Measurements from ENCODE around the gene MAD2L1BP. TPM values are rescaled to one million over a fixed set of nuclear protein-coding genes. Genes with fewer than 3 reads are reported as not detected.
A peak's percentile ranks its signal among the peaks of the same experiment; 100 is the strongest.
"Not testable (repeated sequence)": the region's sequence is repeated elsewhere in the genome, so short reads cannot be mapped to it uniquely, and the experiment has no call there.

The MAD2L1BP gene
- total RNA-seq, 1 donor, result 20.6 TPM

DNA sequence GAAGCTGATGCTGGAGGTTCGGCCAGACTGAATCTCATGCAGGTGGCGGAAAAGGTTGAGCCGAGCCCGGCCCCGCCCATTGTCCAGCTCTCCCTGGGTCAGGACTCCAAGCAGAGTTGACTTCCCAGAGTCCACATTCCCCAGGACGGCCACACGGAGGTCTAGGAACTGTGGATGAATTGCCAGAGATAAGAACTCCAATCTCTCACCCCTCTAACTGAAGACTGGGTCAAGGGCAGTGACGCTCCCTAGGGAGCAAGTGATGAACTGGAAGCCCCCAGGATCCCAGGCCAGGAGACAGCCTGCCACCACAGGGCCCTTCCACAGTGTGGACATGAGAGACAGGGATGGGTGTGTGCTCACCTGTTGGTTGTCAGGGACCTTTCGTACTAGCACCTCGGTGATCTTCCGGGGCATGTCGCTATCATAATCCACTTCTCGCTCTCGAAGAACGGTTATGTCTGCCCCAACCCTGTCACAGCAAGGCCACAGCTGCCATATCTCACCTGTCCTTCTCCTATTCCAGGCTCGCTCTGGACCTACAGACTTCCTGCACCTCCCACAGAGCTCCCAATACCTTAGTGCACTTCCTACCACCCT lies 10.1 kb upstream of the MAD2L1BP start:
- no peak for DNase-seq (ENCODE audit: low read depth)

DNA sequence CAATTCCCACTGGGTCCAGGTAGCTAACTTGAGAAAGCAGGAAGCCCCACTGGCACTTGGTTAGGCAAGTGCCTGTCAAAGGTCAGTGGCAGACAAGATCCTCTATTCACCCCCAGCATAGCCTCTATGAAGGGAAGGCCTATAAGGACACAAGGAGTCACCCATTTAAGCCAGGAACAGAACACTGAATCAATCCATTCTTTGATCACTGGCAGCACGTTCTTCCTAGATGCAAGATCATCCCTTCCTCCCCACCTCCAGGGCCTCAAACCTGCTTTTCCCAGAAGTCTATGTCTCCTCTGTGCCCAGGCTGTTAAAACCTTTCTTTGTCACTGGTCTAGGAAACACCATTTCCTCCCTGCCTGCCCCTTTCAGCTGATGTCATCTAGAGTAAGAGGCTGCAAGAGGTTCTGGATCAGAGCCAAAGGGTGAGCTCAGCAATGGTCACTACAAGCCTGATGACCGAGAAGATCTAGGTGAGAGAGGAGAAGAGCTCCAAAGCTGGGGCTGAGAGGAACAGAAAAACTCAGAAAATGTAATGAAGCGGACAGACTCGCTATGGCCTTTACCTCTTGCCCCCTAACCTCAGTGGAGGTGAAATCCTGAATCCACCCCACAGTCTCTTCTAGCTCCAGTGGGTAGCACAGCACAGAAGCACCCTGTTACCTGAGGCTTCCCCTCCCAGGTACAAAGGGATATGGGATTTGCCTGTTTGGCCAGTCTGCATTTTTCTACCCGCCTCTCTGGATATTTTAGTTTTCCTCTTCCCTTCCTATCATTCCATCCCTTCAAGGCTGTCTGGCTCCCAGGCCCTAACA lies 8.4 kb upstream of the MAD2L1BP start:
- TF ChIP-seq CTCF (IDR thresholded peaks at IDR 0.05; ENCODE audit: insufficient read depth, low read length), result no peak
- peak overlapping the region; percentile 91 for H3K4me3 ChIP-seq (ENCODE audit: low read depth, low read length)
- peak; percentile 98 for DNase-seq (ENCODE audit: low read depth)

More for the DNA sequence above, 10.1 kb upstream of the MAD2L1BP start:
- TF ChIP-seq CTCF (IDR thresholded peaks at IDR 0.05; ENCODE audit: insufficient read depth, low read length), result no peak
- no peak overlapping the region for H3K4me3 ChIP-seq (ENCODE audit: low read depth, low read length)

GRCh38 chr6:43628393-43629103 lies 7.1 kb upstream of the MAD2L1BP start:
- TF ChIP-seq CTCF (IDR thresholded peaks at IDR 0.05; ENCODE audit: insufficient read depth, low read length), result no peak
- peak overlapping the region; percentile 91 for H3K4me3 ChIP-seq (ENCODE audit: low read depth, low read length)
- peak; percentile 58 for DNase-seq (ENCODE audit: low read depth)

DNA sequence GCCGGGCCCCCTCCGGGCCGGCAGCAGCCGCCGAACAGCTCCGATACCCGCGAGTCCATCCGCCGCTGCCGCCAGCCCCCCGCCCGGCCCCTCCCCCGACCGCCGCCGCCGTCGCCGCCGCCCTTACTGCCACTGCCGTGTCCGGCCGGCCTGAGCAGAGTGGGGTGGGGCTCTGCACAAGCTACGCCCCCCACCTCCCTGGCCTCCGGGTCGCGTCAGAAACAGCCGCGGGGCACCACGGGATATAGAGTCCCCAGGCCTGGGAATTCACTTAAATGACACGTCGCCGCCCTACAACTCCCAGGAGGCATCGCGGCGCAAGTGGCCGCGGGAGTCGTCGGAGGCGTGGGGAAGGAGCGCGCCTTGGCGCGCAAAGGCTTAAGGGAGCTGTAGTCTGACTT lies 6.5 kb upstream of the MAD2L1BP start, which contains the start of gene GTPBP2:
GTPBP2 (minus strand) TSS at position 161 of the 401 bp plus-strand sequence; CDS start at position 59, 102 bp downstream.
- TF ChIP-seq CTCF (IDR thresholded peaks at IDR 0.05; ENCODE audit: insufficient read depth, low read length), result no peak
- H3K4me3 ChIP-seq (ENCODE audit: low read depth, low read length), result peak within 1 kb of the TSS; percentile 91
- DNase-seq (ENCODE audit: low read depth), result peak; percentile 99

DNA sequence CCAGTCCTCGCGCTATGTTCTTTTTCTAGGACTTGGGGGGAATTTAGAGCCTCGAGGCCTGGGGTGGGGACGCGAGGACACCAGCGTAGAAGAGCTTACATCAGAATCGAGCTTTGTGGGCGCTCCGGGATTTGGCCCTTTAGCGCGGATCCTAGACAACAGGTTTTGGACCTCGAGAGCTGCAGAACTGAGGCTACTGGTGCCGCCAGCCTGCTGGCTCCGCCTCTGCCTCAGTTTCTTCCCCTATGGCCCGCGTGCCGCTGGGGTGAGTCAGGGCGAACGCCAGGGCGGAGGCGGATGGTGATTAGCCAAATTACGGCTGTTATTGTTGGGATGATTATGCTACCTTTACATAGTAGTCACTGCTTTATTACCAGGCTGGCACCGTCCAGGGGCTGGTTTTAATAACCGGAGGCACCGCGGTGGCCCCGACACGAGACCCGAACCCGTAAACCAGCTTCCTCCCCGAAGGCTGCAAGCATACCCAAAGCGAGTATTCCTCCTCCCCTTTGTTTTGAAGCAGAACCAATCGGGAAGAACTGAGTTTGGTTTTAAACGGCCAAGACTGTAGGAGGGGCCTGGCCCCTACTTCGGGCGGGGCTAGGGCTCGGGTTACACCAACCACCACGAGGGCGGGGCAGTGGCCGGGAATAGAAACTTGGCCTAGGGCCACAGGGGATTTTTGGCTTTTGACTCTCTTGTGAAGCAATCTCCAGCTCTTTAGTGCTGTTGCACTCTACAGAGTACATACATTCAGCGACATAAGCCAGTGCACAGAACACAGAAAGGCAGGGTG lies 5.9 kb upstream of the MAD2L1BP start:
- peak; percentile 99 for DNase-seq (ENCODE audit: low read depth)
- peak overlapping the region; percentile 84 for H3K4me3 ChIP-seq (ENCODE audit: low read depth, low read length)
- TF ChIP-seq CTCF (IDR thresholded peaks at IDR 0.05; ENCODE audit: insufficient read depth, low read length), result no peak

DNA sequence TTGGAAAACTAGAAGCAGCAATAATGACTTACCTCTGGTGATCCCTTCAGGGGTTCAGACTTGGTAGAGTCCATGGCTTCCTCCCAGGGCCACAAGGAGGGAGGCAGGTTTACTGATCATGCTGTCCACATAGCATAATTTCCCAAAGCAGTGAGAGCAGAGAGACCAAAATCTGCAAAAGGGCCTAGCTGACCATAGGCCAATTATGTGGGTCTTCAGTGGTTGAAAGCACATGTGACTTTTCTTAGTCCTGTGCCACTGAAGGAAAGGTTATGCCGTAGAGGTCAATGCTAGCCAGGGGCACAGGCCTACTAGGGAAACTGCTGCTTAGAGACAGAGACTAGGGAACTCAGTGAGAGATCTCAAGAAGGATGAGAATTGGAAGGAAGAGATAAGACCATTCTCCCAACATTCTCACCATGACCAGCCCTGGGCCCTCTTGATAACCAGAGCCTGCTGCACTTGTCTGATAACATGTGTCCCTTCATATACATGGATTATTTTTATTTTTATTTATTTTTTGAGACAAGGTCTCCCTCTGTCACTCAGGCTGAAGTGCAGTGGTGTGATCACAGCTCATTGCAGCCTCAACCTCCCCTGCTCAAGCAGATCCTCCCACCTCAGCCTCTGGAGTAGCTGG lies 4.5 kb upstream of the MAD2L1BP start:
- H3K4me3 ChIP-seq (ENCODE audit: low read depth, low read length), result no peak overlapping the region
- DNase-seq (ENCODE audit: low read depth), result no peak
- TF ChIP-seq CTCF (IDR thresholded peaks at IDR 0.05; ENCODE audit: insufficient read depth, low read length), result no peak

GRCh38 chr6:43633002-43633401 lies 2.6 kb upstream of the MAD2L1BP start:
- H3K4me3 ChIP-seq (ENCODE audit: low read depth, low read length); DNase-seq (ENCODE audit: low read depth): not testable (repeated sequence)
